Ishikawa (cell line): ENCODE results near the gene TIGD1.

Experiments used
- CEBPB ChIP-seq: IDR thresholded peaks from 2 replicates; pipeline ENCODE4 v1.6.1; 2012
- CREB1 ChIP-seq: IDR thresholded peaks from 2 replicates; pipeline ENCODE4 v1.6.1; 2012; ENCODE audit warnings: low read depth
- EGR1 ChIP-seq: IDR thresholded peaks from 2 replicates; pipeline ENCODE4 v1.6.1; 2012
- EP300 ChIP-seq: IDR thresholded peaks from 2 replicates; pipeline ENCODE4 v1.6.1; 2012; ENCODE audit warnings: borderline replicate concordance
- FOXM1 ChIP-seq: IDR thresholded peaks from 2 replicates; pipeline ENCODE4 v1.6.1; 2012; ENCODE audit warnings: low read depth, borderline replicate concordance
- MAX ChIP-seq: IDR thresholded peaks from 2 replicates; pipeline ENCODE4 v1.6.1; 2012
- NFIC ChIP-seq: IDR thresholded peaks from 2 replicates; pipeline ENCODE4 v1.6.1; 2012
- RAD21 ChIP-seq: IDR thresholded peaks from 2 replicates; pipeline ENCODE4 v1.6.1; 2012; ENCODE audit warnings: low read depth
- REST ChIP-seq: IDR thresholded peaks from 2 replicates; pipeline ENCODE4 v1.6.1; 2012; ENCODE audit warnings: low read depth, mild to moderate bottlenecking
- TAF1 ChIP-seq: IDR thresholded peaks from 2 replicates; pipeline ENCODE4 v1.6.1; 2012; ENCODE audit warnings: low read depth, mild to moderate bottlenecking
- TCF12 ChIP-seq: IDR thresholded peaks from 2 replicates; pipeline ENCODE4 v1.6.1; 2012; ENCODE audit warnings: low read depth
- TEAD4 ChIP-seq: IDR thresholded peaks from 2 replicates; pipeline ENCODE4 v1.6.1; 2012
- USF1 ChIP-seq: IDR thresholded peaks from 2 replicates; pipeline ENCODE4 v1.6.1; 2012
- YY1 ChIP-seq: IDR thresholded peaks from 2 replicates; pipeline ENCODE4 v1.6.1; 2012; ENCODE audit warnings: low read depth
- ZBTB7A ChIP-seq: IDR thresholded peaks from 2 replicates; pipeline ENCODE4 v1.6.1; 2012; ENCODE audit warnings: low read depth

The TIGD1 gene

GRCh38 chr2:232541195-232541960 is 9.0 kb downstream of the TIGD1 start:
- TF ChIP-seq ZBTB7A (no peak), RAD21 (no peak), MAX (no peak), NFIC (no peak), TCF12 (no peak), TAF1 (no peak), FOXM1 (no peak), CREB1 (no peak), EP300 (no peak), USF1 (no peak), YY1 (no peak), REST (no peak), CEBPB (no peak), TEAD4 (no peak), EGR1 (no peak)

- TF ChIP-seq YY1 (no peak), EP300 (no peak), TAF1 (no peak), USF1 (no peak), TCF12 (no peak), FOXM1 (no peak)
Observed at GRCh38 chr2:232540441-232541041, 9.8 kb downstream of the TIGD1 start.

GRCh38 chr2:232539298-232540231 is 10.8 kb downstream of the TIGD1 start, which contains the start of gene CHRNG:
Gene CHRNG, plus strand, starts transcription at chr2:232539692. Its CDS starts 56 bp downstream, at chr2:232539748.
- TF ChIP-seq TEAD4 (no peak), YY1 (no peak)

- TF ChIP-seq CREB1 (no peak), EP300 (no peak), CEBPB (no peak), TAF1 (no peak), MAX (no peak), TEAD4 (no peak), REST (no peak), YY1 (no peak), EGR1 (no peak), RAD21 (no peak), TCF12 (no peak), ZBTB7A (no peak), USF1 (no peak), FOXM1 (no peak), NFIC (no peak)
Observed at GRCh38 chr2:232538671-232539070, 11.7 kb downstream of the TIGD1 start.

GRCh38 chr2:232537499-232537898 is 12.9 kb downstream of the TIGD1 start:
- TF ChIP-seq TEAD4 (no peak), RAD21 (no peak), MAX (no peak), TCF12 (no peak), TAF1 (no peak), FOXM1 (no peak), REST (no peak), CREB1 (no peak), YY1 (no peak), EP300 (no peak), CEBPB (no peak)
